ENCODE measurements around the gene PDGFRA. TPM values are rescaled to one million over a fixed set of nuclear protein-coding genes. Genes with fewer than 3 reads are reported as not detected.

The PDGFRA gene
- polyA plus RNA-seq, 1 donor from 2014 or later = 0.43 TPM

GRCh38 chr4:54199919-54200318 lies 29.2 kb upstream of the PDGFRA start:
- H3K27ac ChIP-seq (ENCODE audit: low read length) = no peak overlapping the region
- no peak overlapping the region for H3K9ac ChIP-seq (ENCODE audit: low read length)
- no peaks in the 10 kb centered on the region for H3K9me3 ChIP-seq (ENCODE audit: low read length)
- no peak overlapping the region for H3K4me2 ChIP-seq (ENCODE audit: low read length)
- no peaks in the 10 kb centered on the region for H3K79me2 ChIP-seq (replicated peaks; ENCODE audit: insufficient read depth, low read length)
- H2AFZ ChIP-seq (ENCODE audit: low read depth, low read length) = no peak overlapping the region
- H3K4me3 ChIP-seq (ENCODE audit: low read length) = no peak overlapping the region
- no peaks in the 10 kb centered on the region for H3K27me3 ChIP-seq (ENCODE audit: insufficient read depth, low read depth, low read length)
- no peak for TF ChIP-seq REST (IDR thresholded peaks at IDR 0.05; ENCODE audit: borderline replicate concordance)
- TF ChIP-seq POLR2AphosphoS5 (IDR thresholded peaks at IDR 0.05) = no peak
- no peak for TF ChIP-seq SMC3 (conservative IDR thresholded peaks at IDR 0.05; ENCODE audit: poor library complexity)
- no peak for TF ChIP-seq CTCF (IDR thresholded peaks at IDR 0.05; ENCODE audit: poor library complexity, severe bottlenecking)
- no peak for TF ChIP-seq TAF1 (IDR thresholded peaks at IDR 0.05; ENCODE audit: low read depth)
- TF ChIP-seq RAD21 (conservative IDR thresholded peaks at IDR 0.05) = no peak
- no peaks in the 10 kb centered on the region for H3K9me2 ChIP-seq (ENCODE audit: insufficient read depth, low read length)
- no peaks in the 10 kb centered on the region for H4K20me1 ChIP-seq (ENCODE audit: insufficient read depth)
- H3K36me3 ChIP-seq (ENCODE audit: insufficient read depth, low read length) = no peaks in the 10 kb centered on the region
- no peaks in the 10 kb centered on the region for H3F3A ChIP-seq (ENCODE audit: insufficient read depth, low read length, poor library complexity, severe bottlenecking)

- TF ChIP-seq TAF1 (IDR thresholded peaks at IDR 0.05; ENCODE audit: low read depth) = no peak
- TF ChIP-seq POLR2AphosphoS5 (IDR thresholded peaks at IDR 0.05) = no peak
- no peak for TF ChIP-seq MXI1 (conservative IDR thresholded peaks at IDR 0.05; ENCODE audit: poor library complexity, severe bottlenecking)
- no peak for TF ChIP-seq EP300 (conservative IDR thresholded peaks at IDR 0.05; ENCODE audit: poor library complexity, severe bottlenecking)
- no peak for TF ChIP-seq SMC3 (conservative IDR thresholded peaks at IDR 0.05; ENCODE audit: poor library complexity)
- no peak for TF ChIP-seq REST (IDR thresholded peaks at IDR 0.05; ENCODE audit: borderline replicate concordance)
- TF ChIP-seq RAD21 (conservative IDR thresholded peaks at IDR 0.05) = no peak
- TF ChIP-seq CTCF (IDR thresholded peaks at IDR 0.05; ENCODE audit: poor library complexity, severe bottlenecking) = no peak
- no peak for TF ChIP-seq EZH2 (IDR thresholded peaks at IDR 0.05; ENCODE audit: borderline replicate concordance, insufficient read depth, low read length, poor library complexity, severe bottlenecking)
- no peaks in the 10 kb centered on the region for H3K27me3 ChIP-seq (ENCODE audit: insufficient read depth, low read depth, low read length)
- no peak overlapping the region for H3K4me2 ChIP-seq (ENCODE audit: low read length)
- peaks cover 3% of the 10 kb centered on the region for H3K9me3 ChIP-seq (ENCODE audit: low read length)
- no peaks in the 10 kb centered on the region for H3F3A ChIP-seq (ENCODE audit: insufficient read depth, low read length, poor library complexity, severe bottlenecking)
- no peaks in the 10 kb centered on the region for H4K20me1 ChIP-seq (ENCODE audit: insufficient read depth)
- H3K9me2 ChIP-seq (ENCODE audit: insufficient read depth, low read length) = no peaks in the 10 kb centered on the region
- no peak overlapping the region for H2AFZ ChIP-seq (ENCODE audit: low read depth, low read length)
- no peaks in the 10 kb centered on the region for H3K36me3 ChIP-seq (ENCODE audit: insufficient read depth, low read length)
- H3K79me2 ChIP-seq (replicated peaks; ENCODE audit: insufficient read depth, low read length) = no peaks in the 10 kb centered on the region
- H3K9ac ChIP-seq (ENCODE audit: low read length) = no peak overlapping the region
- H3K4me3 ChIP-seq (ENCODE audit: low read length) = no peak overlapping the region
- no peak overlapping the region for H3K27ac ChIP-seq (ENCODE audit: low read length)
These were observed 19.5 kb upstream of the PDGFRA start for GRCh38 chr4:54209617-54210016.

Data from neural cell (in vitro differentiated cells).